Measurements from ENCODE around the gene PAM16. TPM values are rescaled to one million over a fixed set of nuclear protein-coding genes. Genes with fewer than 3 reads are reported as not detected.
A peak's percentile ranks its signal among the peaks of the same experiment; 100 is the strongest.

Gene PAM16
- total and polyA plus RNA-seq, 9 of the 15 experiments (the other 6 are each of a cell fraction or from before 2014, with no cell fraction given), result 38.7 to 273 (median 79.3) TPM

DNA sequence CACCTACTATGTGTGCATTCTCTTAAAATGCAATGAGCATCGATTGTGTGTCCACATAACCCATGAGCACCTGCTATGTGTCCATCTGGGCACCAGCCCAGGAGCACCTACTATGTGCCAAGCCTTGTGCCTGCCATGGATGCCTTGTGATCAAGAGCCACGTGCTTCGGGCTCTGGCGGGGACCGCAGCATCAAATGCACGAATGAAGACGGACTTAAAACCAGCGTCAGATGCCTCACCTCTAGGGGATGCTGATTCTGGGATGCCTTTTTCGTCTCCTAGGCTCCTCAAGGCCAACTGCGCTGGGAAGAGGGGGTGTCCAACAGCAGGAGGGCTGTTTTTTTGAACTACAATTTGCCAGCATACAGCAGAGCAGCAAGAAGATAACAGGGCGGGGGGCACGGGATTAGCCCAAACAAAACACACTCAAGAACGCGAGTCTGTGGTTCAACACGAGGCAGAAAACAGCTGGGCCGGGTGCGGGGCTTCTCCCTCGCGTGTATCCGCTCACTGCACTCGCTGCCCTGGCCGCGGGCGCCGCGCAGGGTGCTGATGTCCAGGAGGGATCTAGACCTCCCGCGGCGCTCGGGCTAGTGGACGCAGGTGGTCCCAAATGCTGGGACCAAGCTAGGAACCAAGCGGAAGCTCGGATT lies 36.5 kb downstream of the PAM16 start (continued):
- TF ChIP-seq ZNF253 (CRISPR knock-in tag; conservative IDR thresholded peaks at IDR 0.05) (no peak), TAF15 (IDR thresholded peaks at IDR 0.05; ENCODE audit: low read depth, low read length) (no peak), ZNF224 (CRISPR knock-in tag; IDR thresholded peaks at IDR 0.05) (peak; percentile 71; the same call in 1 of the 2 replicates), ZKSCAN1 (IDR thresholded peaks at IDR 0.05; ENCODE audit: low read depth, low read length) (peak; percentile 97), FOXK1 (CRISPR knock-in tag; IDR thresholded peaks at IDR 0.05; ENCODE audit: borderline replicate concordance) (0 out of 2 replicates have a peak, but pooled peaks have one; percentile 69), ZNF143 (CRISPR knock-in tag; IDR thresholded peaks at IDR 0.05) (no peak), ETS2 (tag; IDR thresholded peaks at IDR 0.05; ENCODE audit: borderline replicate concordance, poor library complexity, severe bottlenecking) (no peak), GABPB1 (CRISPR knock-in tag; IDR thresholded peaks at IDR 0.05) (no peak), HDAC8 (tag; IDR thresholded peaks at IDR 0.05) (no peak), MTA1 (IDR thresholded peaks at IDR 0.05; ENCODE audit: borderline replicate concordance) (no peak), MTF1 (CRISPR knock-in tag; IDR thresholded peaks at IDR 0.05; ENCODE audit: borderline replicate concordance) (no peak), KLF6 (CRISPR knock-in tag; IDR thresholded peaks at IDR 0.05; ENCODE audit: borderline replicate concordance) (no peak), ZNF445 (CRISPR knock-in tag; IDR thresholded peaks at IDR 0.05; ENCODE audit: low read depth) (no peak), ZNF780A (CRISPR knock-in tag; IDR thresholded peaks at IDR 0.05) (no peak), SMAD2 (IDR thresholded peaks at IDR 0.05; ENCODE audit: low read depth, low read length) (no peak), MTA3 (IDR thresholded peaks at IDR 0.05; ENCODE audit: borderline replicate concordance) (no peak), CTBP1 (IDR thresholded peaks at IDR 0.05; ENCODE audit: borderline replicate concordance) (no peak), ZNF121 (CRISPR knock-in tag; conservative IDR thresholded peaks at IDR 0.05) (no peak), ZNF263 (CRISPR knock-in tag; IDR thresholded peaks at IDR 0.05; ENCODE audit: borderline replicate concordance) (no peak), ZBTB8A (IDR thresholded peaks at IDR 0.05; ENCODE audit: partially characterized antibody) (no peak)
- TF ChIP-seq, protein P1, sequence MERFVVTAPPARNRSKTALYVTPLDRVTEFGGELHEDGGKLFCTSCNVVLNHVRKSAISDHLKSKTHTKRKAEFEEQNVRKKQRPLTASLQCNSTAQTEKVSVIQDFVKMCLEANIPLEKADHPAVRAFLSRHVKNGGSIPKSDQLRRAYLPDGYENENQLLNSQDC (CRISPR knock-in tag; IDR thresholded peaks at IDR 0.05), result no peak
- TF ChIP-seq, protein P2, sequence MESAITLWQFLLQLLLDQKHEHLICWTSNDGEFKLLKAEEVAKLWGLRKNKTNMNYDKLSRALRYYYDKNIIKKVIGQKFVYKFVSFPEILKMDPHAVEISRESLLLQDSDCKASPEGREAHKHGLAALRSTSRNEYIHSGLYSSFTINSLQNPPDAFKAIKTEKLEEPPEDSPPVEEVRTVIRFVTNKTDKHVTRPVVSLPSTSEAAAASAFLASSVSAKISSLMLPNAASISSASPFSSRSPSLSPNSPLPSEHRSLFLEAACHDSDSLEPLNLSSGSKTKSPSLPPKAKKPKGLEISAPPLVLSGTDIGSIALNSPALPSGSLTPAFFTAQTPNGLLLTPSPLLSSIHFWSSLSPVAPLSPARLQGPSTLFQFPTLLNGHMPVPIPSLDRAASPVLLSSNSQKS (CRISPR knock-in tag; IDR thresholded peaks at IDR 0.05), result no peak
- TF ChIP-seq, protein P3, sequence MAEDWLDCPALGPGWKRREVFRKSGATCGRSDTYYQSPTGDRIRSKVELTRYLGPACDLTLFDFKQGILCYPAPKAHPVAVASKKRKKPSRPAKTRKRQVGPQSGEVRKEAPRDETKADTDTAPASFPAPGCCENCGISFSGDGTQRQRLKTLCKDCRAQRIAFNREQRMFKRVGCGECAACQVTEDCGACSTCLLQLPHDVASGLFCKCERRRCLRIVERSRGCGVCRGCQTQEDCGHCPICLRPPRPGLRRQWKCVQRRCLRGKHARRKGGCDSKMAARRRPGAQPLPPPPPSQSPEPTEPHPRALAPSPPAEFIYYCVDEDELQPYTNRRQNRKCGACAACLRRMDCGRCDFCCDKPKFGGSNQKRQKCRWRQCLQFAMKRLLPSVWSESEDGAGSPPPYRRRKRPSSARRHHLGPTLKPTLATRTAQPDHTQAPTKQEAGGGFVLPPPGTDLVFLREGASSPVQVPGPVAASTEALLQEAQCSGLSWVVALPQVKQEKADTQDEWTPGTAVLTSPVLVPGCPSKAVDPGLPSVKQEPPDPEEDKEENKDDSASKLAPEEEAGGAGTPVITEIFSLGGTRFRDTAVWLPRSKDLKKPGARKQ (CRISPR knock-in tag; IDR thresholded peaks at IDR 0.05), result no peak
- TF ChIP-seq, protein P4, sequence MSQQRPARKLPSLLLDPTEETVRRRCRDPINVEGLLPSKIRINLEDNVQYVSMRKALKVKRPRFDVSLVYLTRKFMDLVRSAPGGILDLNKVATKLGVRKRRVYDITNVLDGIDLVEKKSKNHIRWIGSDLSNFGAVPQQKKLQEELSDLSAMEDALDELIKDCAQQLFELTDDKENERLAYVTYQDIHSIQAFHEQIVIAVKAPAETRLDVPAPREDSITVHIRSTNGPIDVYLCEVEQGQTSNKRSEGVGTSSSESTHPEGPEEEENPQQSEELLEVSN (IDR thresholded peaks at IDR 0.05; ENCODE audit: borderline replicate concordance in 1 of 2, extremely low read depth in 1 of 2, insufficient read depth in 1 of 2, insufficient read length in 1 of 2, low read depth in 1 of 2, low read length in 1 of 2, poor library complexity in 1 of 2, severe bottlenecking in 1 of 2), result peak in 1 of 2 experiments; percentile 82
- TF ChIP-seq, protein P5, sequence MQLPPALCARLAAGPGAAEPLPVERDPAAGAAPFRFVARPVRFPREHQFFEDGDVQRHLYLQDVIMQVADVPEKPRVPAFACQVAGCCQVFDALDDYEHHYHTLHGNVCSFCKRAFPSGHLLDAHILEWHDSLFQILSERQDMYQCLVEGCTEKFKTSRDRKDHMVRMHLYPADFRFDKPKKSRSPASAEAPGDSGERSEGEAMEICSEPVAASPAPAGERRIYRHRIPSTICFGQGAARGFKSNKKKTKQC (CRISPR knock-in tag; IDR thresholded peaks at IDR 0.05), result no peak

All from K562 (cell line).